Stomach (tissue), 9 donors: ENCODE data around the gene TNRC18. TPM values are rescaled to one million over a fixed set of nuclear protein-coding genes. Genes with fewer than 3 reads are reported as not detected.
"Not testable (repeated sequence)": the region's sequence is repeated elsewhere in the genome, so short reads cannot be mapped to it uniquely, and the experiment has no call there.

ENCODE experiments used
- DNase-seq, 2 donors: peaks; one replicate each; pipeline versions ENCODE4 v3.0.0 to v3.0.0-alpha.2; 2013 to 2019
- H3K27ac ChIP-seq, 5 donors: fragments of 200-600 bp in 4 of 5; sonication (generic) in 4 of 5; one replicate each; pipeline ENCODE4 v1.5.1; 2013 to 2019; ENCODE audit warnings: mild to moderate bottlenecking in 1 of 5, moderate library complexity in 1 of 5
- H3K27me3 ChIP-seq, 3 donors: fragments of 200-600 bp; sonication (generic); one replicate each; pipeline ENCODE4 v1.5.1; 2017 to 2019; ENCODE audit warnings: mixed run types in 1 of 3
- H3K36me3 ChIP-seq, 4 donors: fragments of 200-600 bp; sonication (generic); 1 replicate in 3 of 4; 2 replicates in 1 of 4; pipeline ENCODE4 v1.5.1; 2016 to 2019
- H3K4me1 ChIP-seq, 4 donors: fragments of 200-600 bp; sonication (generic); one replicate each; pipeline ENCODE4 v1.5.1; 2016 to 2019
- H3K4me3 ChIP-seq, 4 donors: fragments of 200-600 bp; sonication (generic) in 3 of 4; one replicate each; pipeline ENCODE4 v1.5.1; 2016 to 2019; ENCODE audit warnings: mild to moderate bottlenecking in 1 of 4
- H3K9me3 ChIP-seq, 4 donors: fragments of 200-600 bp; sonication (generic); one replicate each; pipeline ENCODE4 v1.5.1; 2016 to 2019
- CTCF ChIP-seq, 7 experiments: fragments of 450-650 bp in 4 of 7; fragments of 200-600 bp in 3 of 7; sonication (generic) in 3 of 7; IDR thresholded peaks; one replicate each; pipeline ENCODE4 v1.5.1; 2016 to 2019; ENCODE audit warnings: antibody characterized with exemption in 7 of 7, control low read depth in 2 of 7, mild to moderate bottlenecking in 1 of 7
- EP300 ChIP-seq: sonication (generic); formaldehyde crosslinking; IDR thresholded peaks from one replicate; pipeline ENCODE4 v1.6.1; 2017; ENCODE audit warnings: antibody characterized with exemption
- POLR2A ChIP-seq, 4 donors: fragments of 450-650 bp; IDR thresholded peaks; one replicate each; pipeline ENCODE4 v1.6.1; 2016; ENCODE audit warnings: antibody characterized with exemption in 4 of 4, control low read depth in 2 of 4, mild to moderate bottlenecking in 1 of 4, moderate library complexity in 1 of 4
- POLR2AphosphoS5 ChIP-seq, 3 donors: sonication (generic); formaldehyde crosslinking; IDR thresholded peaks; one replicate each; pipeline ENCODE4 v1.6.1; 2016; ENCODE audit warnings: antibody characterized with exemption in 3 of 3
- WGBS, 5 donors: extraction: QIAGEN DNeasy Blood & Tissue Kit in 3 of 5; methylation state at CpG; one replicate each; pipeline versions ENCODE4 v1.1.5 to v1.1.7; 2013 to 2018; 5-methylcytosine and 5-hydroxymethylcytosine counted together
- intact Hi-C: fragments of 100-400 bp; cut with DNase I; formaldehyde crosslinking; loops from one replicate; pipeline ENCODE4 v1.15.1; 2023; ENCODE audit warnings: low total_unique reads
- polyA plus RNA-seq, 3 donors: library from polyadenylated mRNA; stranded (reverse); fragments of 200-250 nt; gene quantifications; one replicate each; pipeline ENCODE4 v1.2.3, GENCODE V29; 2013
- total RNA-seq, 5 donors: library from RNA; depleted of rRNA; stranded (reverse); fragments of >200 nt; gene quantifications; one replicate each; pipeline versions ENCODE4 v1.1.0 to v1.2.3, GENCODE V29; 2014 to 2016
- donor health status: healthy with polysubstance abuse.
- donor health status: Bipolar disorder and iron deficiency.
- donor health status: healthy.

Gene TNRC18
- total and polyA plus RNA-seq, 8 donors = 8.5 to 463 (median 81.8) TPM

- Histone ChIP-seq H3K4me1 (peaks cover 4 to 66% (median 36%) of the 10 kb centered on the region in 4 donors), H3K36me3 (peaks cover 62 to 94% (median 88%) of the 10 kb centered on the region in 4 donors), H3K9me3 (no peaks in the 10 kb centered on the region), H3K27ac (peak overlapping the region in 3 of 5 donors; percentile 18 to 42 (median 31)), H3K27me3 (no peaks in the 10 kb centered on the region), H3K4me3 (no peak overlapping the region)
- TF ChIP-seq EP300 = no peak
- no peak for TF ChIP-seq CTCF (IDR thresholded peaks at IDR 0.05)
- TF ChIP-seq POLR2A (IDR thresholded peaks at IDR 0.05) = no peak
- TF ChIP-seq POLR2AphosphoS5 (IDR thresholded peaks at IDR 0.05) = no peak
- WGBS, 5 donors = 36 to 69% (median 63%) methylated on average over 11 to 12 of the region's 12 CpGs
- peak; percentile 35 to 37 for DNase-seq
- intact Hi-C loops = loop anchor here (10.0 kb wide), 1 partner anchor 94 kb away; no protein-coding TSS in a partner anchor
Measured at GRCh38 chr7:5360451-5360850, 63.2 kb downstream of the TNRC18 start.

GRCh38 chr7:5360021-5360420, 63.6 kb downstream of the TNRC18 start:
- not testable (repeated sequence) for H3K4me3 ChIP-seq, DNase-seq, H3K27me3 ChIP-seq, H3K9me3 ChIP-seq
- 76 to 81% (median 77%) methylated on average over 6 of the region's 6 CpGs for WGBS, 5 donors
- intact Hi-C loops = loop anchor here (10.0 kb wide), 1 partner anchor 95 kb away; no protein-coding TSS in a partner anchor
- Histone ChIP-seq H3K36me3 (peaks cover 65 to 95% (median 89%) of the 10 kb centered on the region in 4 donors), H3K4me1 (peaks cover 9 to 66% (median 39%) of the 10 kb centered on the region in 4 donors), H3K27ac (peak overlapping the region in 3 of 5 donors; percentile 18 to 42 (median 31))

- no peak overlapping the region for H3K4me3 ChIP-seq
- H3K4me1 ChIP-seq = peaks cover 16 to 66% (median 41%) of the 10 kb centered on the region in 4 donors
- TF ChIP-seq POLR2A (IDR thresholded peaks at IDR 0.05) = no peak
- no peak for TF ChIP-seq POLR2AphosphoS5 (IDR thresholded peaks at IDR 0.05)
- TF ChIP-seq EP300 = no peak
- TF ChIP-seq CTCF (IDR thresholded peaks at IDR 0.05) = no peak
- WGBS, 5 donors = 81 to 86% (median 83%) methylated on average over 9 of the region's 9 CpGs
- H3K27me3 ChIP-seq = no peaks in the 10 kb centered on the region
- no peak for DNase-seq
- no peaks in the 10 kb centered on the region for H3K9me3 ChIP-seq
- peak overlapping the region in 1 of 5 donors; percentile 52 for H3K27ac ChIP-seq
- intact Hi-C loops = no loop called here
- peaks cover 65 to 96% (median 91%) of the 10 kb centered on the region in 4 donors for H3K36me3 ChIP-seq
Measured at GRCh38 chr7:5359344-5359743, 64.3 kb downstream of the TNRC18 start.

- peaks cover 61 to 98% (median 91%) of the 10 kb centered on the region in 4 donors for H3K36me3 ChIP-seq
- TF ChIP-seq POLR2A (IDR thresholded peaks at IDR 0.05) = no peak
- TF ChIP-seq POLR2AphosphoS5 (IDR thresholded peaks at IDR 0.05) = no peak
- WGBS, 5 donors = 49 to 73% (median 69%) methylated on average over 10 of the region's 10 CpGs
- no peak for DNase-seq
- H3K27me3 ChIP-seq = no peaks in the 10 kb centered on the region
- no peak overlapping the region for H3K4me3 ChIP-seq
- peaks cover 16 to 67% (median 48%) of the 10 kb centered on the region in 4 donors for H3K4me1 ChIP-seq
- intact Hi-C loops = no loop called here
- H3K9me3 ChIP-seq = no peaks in the 10 kb centered on the region
- peak overlapping the region in 3 of 5 donors; percentile 2 to 52 (median 4) for H3K27ac ChIP-seq
Measured at GRCh38 chr7:5357951-5358350, 65.7 kb downstream of the TNRC18 start.

GRCh38 chr7:5356751-5357119, 66.9 kb downstream of the TNRC18 start:
- WGBS, 5 donors = 88 to 92% (median 89%) methylated on average over 12 to 16 of the region's 16 CpGs
- Histone ChIP-seq H3K9me3 (no peaks in the 10 kb centered on the region), H3K27me3 (no peaks in the 10 kb centered on the region), H3K36me3 (peaks cover 55 to 98% (median 91%) of the 10 kb centered on the region in 4 donors), H3K27ac (peak overlapping the region in 1 of 5 donors; percentile 38), H3K4me3 (no peak overlapping the region), H3K4me1 (peaks cover 16 to 72% (median 48%) of the 10 kb centered on the region in 4 donors)
- TF ChIP-seq EP300 (no peak), CTCF (IDR thresholded peaks at IDR 0.05) (no peak), POLR2A (IDR thresholded peaks at IDR 0.05) (no peak), POLR2AphosphoS5 (IDR thresholded peaks at IDR 0.05) (no peak)
- intact Hi-C loops = no loop called here
- DNase-seq = no peak
